HG03460 (cell line): ENCODE data around the gene GRAMD1B.
"Not testable (repeated sequence)": the region's sequence is repeated elsewhere in the genome, so short reads cannot be mapped to it uniquely, and the experiment has no call there.

Source experiments
- ATAC-seq: cut with Tn5 transposase; IDR thresholded peaks from one replicate; pipeline ENCODE4 v1.9.1; 2021; ENCODE audit not compliant: unreplicated experiment

The GRAMD1B gene

DNA sequence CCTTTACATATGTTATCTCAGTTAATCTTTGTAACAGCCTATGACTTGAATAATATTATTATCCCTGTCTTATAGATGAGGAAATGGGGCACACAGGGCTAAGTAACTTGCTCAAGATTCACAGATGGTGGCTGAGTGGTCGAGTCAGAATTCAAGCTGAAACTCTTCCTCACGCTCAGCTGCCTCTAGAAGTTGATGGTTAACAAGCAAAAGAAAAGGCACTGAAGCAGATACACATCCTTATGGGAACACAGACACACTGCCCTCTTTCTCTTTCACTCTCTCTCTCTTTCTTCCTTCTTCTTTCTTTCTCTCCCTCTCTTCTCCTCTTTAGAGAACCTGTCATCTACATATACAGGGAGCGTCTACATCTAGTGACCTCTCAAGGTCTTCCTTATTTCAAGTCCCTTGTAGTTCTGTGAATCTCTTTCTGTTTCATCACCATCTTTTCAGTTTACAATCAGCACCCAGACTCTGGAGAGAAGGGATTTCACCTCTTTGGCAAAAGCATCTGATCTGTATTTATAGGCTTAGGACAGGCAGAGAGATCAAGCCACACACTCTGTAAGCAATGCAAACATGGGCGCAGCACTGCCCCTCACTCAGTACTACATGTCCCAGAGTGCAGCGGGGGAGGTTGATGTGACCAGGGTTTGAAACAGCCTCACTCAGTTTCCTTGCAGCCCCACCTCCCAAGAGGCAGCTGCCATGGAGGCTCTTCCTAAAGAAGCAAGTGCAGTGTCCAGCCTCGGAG, 75.7 kb downstream of the GRAMD1B start:
- peak; percentile 80 for ATAC-seq

DNA sequence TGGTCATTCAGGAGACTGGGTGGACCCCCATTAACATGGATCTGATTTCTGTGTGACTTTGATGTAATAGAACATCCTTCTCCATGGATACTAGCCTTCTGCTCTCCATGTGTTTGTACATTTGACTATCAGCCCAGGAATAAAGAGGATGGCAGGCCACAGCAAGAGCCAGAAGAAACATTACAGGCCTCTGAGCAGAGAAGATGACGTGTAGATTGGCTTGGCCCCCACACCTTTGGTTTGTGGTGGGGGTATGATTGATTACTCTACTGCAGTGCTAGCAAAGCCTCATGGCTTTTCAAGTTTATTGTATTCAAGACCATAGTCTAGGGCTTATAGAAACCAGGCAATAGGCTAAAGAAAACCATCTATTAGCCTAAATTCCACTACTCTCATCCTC, 77.0 kb downstream of the GRAMD1B start:
- no peak for ATAC-seq

DNA sequence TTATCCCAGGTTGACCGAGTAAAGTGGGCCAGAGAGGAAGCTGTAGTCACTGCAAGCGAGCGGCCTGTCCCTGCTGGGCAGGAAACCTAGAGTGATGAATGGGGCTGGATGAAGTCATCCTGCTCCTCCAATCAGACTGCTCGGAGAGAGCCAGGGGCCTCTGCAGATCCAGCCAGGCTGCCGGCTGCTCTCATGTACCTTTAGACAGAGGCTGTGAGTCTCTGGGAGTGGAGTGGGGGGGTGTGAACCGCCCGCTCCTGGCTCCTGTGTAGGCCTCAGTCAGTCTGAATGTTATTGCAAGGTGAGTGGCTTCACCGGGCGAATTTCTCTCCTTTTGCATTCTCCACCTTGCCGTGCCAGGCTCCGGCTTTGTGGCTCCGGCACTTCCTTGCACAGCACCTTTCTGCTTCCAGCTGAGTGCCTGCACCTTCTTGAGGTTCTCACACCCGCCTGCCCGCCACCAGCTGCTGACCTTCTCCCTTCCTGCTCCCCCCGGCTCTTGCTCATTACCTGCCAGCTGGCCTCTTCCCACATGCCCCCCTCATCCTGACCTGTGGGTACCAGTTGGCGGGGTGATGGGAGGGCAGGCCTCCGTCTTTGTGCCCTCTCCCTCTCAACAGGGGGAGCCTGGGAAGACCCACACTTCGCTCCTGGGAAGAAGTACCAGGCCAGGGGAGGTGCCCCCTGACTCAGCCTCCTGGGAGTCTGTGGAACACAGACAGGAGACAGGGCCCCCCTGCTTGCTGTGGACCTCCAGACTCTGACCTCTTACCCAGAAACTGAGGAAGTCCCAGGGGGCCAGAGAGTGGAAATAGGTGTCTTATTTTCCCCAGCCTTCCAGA, 79.9 kb downstream of the GRAMD1B start:
- no peak for ATAC-seq

DNA sequence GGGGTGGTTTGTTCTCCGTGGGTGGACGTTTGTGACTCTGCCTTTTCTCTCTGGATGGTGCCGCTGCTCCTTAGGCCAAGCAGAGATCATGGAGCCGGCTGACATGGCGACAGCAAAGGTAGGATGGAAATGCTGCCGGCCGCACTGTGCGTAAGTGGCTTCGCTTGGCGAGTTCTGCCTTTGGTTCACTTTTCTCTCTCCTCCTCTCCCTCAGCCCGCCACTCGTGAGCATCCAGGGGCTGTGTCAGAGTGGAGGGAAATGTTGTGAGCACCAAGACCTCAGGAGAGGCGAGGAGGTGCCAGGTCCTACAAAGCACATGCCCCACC, 80.5 kb downstream of the GRAMD1B start:
- ATAC-seq = no peak

DNA sequence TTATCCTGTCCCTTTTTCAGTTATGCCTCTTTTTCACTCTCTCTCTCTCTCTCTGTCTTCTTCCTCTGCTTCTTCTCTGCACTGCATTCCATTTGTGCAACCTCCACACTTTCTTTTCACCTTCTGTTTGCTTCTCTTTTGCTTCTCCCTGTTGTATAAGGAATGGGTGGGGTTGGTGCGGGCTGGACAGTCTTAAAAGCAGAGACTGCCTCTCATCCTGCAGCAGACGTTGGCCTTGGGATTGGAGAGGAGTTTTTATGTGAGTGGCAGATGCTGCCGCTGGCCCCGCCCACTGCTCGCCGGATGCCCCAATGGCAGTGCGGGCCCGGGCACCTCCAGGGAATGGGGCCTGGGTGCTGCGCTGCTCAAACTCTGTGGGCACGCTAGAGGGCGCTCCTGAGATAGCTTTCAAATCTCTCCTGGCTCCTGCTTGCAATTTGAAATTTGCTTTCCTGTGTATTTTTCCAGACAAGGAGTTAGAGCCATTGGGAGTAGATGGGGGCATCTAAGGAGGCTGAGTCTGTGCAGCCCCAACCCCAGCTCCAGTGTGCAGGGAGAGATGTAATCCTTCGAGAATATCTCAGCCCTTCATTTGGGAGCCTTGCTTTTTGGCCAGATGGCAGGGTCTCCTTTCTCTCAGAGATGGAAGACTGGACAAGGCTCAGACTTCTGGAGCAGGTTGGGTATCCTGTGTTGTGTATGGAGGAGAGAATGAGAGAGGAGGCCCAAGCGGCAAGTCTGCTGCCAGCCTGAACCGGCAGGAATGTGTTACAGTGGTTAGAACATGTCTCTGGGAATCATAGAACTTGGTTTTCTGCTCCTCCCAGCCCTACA, 81.2 kb downstream of the GRAMD1B start:
- ATAC-seq = peak; percentile 96

DNA sequence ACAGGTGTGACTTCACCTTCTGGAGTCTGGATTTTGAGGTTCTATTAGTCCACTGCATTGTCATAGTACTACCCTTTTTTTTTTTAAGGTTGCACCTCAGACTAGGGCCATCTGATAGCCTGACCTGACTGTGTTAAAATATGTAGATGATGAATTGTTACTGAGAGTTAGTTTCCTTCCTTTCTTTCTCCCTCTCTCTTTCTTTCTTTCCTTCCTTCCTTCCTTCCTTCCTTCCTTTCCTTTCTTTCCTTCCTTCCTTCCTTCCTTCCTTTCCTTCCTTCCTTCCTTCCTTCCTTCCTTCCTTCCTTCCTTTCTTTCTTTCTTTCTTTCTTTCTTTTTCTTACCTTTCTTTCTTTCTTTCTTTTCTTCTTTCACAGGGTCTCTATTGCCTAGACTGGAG, 83.2 kb downstream of the GRAMD1B start:
- ATAC-seq = not testable (repeated sequence)

DNA sequence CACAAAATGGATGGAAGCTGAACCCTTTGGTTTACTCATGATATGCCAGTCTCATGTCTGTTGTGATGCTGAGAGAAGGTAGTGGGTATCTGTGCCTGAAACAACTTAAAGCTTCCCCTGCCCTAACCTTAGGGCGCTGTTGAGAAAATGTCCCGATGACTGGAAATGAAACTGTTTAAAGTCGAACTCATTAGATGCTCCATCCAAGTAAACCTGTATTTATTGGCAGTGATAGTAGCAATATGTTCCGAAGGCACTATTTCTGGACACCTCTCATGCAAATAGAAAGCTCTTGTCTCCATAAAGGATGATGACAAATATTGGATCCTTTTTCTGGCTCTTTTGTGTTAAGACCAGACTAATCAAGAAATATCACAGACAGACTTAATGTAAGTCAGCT, 86.2 kb downstream of the GRAMD1B start:
- ATAC-seq = no peak

DNA sequence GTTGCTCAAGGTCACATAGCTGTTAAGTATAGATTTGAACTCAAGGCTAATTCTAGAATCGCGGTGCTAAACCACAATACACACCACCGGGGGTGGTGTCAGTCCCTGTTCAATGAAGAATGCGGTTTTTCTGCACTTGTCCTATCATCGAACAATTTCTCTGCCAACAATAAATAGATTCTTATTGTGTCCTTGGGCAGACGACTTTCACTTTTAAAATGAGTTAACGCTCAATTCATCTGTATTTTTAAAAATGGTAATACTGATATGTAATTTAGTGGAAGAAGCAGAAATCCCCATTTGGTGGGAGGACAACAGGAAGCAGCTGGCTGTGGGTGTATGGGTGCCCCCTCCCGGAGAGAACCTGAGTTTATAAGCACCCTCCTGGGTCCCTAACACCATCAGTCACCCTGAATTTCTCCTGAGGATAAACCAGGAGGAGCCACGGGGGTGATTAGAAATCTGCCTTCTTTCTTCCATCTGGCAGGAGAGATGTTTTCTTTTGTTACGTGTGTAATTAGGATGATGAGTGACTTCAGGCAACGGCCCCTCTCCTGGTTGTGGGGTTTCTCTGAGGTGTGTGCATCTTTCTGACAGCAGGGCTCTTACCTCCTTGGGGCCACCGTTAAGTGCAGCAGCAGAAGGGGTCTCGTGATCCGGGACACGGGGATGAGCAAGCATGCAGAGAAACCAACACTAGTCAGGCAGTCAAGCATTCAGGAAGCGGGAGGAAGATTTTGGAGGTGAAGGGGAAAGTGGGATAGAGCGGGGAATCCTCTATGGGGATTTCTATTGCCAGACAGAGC, 87.7 kb downstream of the GRAMD1B start:
- no peak for ATAC-seq

DNA sequence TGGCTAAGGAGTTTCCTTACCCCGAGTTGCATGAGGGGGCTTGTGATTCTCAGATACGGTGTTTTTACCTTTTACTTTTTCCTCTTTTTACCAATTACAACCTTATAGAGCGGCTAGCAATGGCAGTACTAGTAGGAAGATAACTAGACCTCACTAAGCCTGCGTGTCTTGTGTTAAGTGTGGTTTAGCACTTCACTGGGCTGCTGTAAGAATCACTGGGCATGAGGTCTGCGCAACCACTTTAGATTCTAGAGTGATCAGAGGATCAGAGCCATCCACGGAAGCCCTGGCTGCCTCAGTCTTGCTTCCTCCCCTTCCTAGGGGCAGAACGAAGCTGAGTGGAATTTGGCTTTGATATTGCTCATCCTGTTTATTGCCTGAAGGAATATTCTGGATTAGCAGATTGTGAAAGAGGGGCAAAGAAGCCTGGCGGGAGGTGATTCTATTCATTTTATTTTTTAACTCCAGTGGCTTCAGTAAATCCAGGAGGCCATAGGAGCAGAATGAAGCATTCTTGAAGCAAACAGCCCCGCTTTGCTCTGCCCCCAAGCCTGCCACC, 88.5 kb downstream of the GRAMD1B start:
- ATAC-seq = no peak

DNA sequence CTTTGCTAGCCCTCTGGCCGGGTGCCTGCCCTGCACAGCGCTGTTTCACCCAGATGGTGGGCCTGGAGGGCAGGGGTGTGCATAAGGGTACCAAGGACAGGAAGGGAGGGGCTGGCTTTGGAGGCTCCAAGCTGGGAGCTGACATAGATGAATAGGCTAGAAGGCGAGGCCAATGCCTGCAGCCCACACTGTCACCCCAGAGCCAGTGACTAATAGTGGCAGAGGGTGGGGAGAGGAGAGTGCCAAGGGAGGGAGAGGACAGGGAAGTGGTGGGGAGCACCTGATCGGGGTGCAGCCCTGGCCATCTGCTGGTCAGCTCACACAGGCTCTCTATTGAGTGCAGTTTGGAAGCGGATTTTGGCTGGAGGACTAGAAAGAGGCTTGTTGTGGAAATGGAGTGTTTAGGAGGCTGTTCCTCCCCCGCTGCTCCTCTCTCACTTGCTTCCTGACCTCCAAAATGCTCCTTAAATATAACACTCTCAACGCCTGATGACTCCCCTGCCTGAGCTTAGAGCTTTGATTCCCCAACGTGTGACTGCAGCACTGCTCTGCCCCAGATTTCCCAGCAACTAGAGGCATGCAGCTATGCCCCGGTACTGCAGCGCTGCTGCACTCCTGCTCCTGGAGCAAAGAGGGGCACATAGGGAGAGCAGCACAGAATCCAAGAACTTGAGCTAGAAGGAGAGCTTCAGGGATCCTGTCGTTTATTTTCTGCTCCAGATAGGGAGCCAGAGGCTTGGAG, 89.2 kb downstream of the GRAMD1B start:
- no peak for ATAC-seq

DNA sequence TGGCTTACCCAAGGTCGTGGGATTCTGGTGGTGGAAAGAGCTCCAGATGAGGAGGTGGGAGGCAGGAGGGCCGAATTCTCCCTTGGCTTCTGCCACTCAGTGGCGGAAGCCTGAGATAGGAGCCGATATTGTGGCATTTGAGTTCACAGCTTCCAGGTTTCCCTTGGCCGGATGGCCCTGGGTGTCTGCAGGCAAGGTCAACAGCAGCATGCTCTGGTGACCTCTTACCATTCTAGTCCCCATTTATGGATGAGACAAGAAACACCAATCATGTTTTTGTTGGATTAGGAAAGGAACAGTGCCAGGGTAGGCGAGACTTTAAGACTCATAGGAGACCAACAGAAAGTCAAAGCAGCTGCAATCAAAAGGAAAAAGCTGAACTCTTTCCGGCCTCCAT, 89.7 kb downstream of the GRAMD1B start:
- no peak for ATAC-seq

DNA sequence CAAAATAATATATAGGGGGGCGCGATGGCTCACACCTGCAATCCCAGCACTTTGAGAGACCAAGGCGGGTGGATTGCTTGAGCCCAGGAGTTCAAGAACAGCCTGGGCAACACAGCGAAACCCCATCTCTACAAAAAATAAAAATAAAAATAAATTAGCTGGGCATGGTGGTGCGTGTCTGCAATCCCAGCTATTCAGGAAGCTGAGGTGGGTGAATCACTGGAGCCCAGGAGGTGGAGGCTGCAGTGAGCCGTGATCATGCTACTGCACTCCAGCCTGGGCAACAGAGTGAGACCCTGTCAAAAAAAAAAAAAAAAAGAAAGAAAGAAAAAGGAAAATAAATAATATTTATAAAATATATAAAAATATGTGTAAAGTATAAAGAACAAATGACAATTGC, 90.4 kb downstream of the GRAMD1B start:
- not testable (repeated sequence) for ATAC-seq

DNA sequence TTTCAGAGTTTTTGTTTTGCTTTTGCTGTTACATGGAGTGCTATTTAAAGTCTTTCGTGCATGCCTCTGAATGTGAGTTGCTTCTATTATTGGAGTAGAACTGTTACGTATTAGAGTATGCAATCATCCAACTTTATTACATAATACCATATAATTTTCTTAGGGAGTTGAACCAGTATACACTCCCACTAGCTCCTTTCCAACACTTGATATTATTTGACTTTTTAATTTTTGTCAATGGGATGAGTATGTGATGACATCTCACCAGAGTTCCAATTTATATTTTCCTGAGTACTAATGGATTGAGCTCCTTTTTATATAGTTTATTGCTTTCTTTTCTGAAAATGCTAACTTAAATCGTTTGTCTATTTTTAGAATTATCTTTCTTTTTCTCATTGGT, 90.9 kb downstream of the GRAMD1B start:
- no peak for ATAC-seq

DNA sequence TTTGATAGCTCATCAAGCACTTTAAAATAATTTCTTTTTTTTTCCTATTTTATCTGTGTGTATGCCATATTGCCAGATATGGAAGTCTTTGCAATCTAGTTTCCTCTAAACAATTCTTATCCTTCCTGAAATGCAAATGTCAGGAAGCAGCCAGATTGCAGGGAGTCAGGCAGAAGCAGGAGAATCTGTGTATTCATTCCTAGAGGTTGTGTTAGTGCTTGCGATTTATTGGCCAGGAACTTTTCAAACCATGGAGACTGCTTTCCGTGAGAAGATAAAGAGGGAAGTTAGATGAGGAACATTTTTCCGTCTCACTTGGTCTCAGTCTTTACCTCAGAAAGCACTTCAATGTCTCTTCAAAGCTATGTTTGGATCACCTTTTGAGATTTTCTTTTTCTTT, 91.9 kb downstream of the GRAMD1B start:
- no peak for ATAC-seq

DNA sequence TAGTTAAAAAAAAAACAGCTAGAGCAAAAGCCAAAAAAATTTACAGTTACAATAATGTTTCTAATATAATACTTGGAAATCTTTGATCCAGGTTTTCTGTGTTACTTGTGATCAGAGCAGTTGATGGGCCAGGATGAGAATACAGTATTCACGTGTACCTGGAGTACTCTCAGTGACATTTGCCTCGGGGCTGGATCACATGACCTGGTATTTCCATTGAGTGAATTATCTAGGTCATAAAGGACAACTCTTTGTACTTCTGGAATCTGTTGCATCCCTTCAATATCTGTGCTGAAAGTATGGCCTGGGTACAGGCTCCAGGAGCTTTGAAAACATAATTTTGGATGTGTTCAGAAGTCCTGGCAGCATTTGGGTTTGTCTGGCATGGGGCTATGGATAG, 93.5 kb downstream of the GRAMD1B start:
- no peak for ATAC-seq

DNA sequence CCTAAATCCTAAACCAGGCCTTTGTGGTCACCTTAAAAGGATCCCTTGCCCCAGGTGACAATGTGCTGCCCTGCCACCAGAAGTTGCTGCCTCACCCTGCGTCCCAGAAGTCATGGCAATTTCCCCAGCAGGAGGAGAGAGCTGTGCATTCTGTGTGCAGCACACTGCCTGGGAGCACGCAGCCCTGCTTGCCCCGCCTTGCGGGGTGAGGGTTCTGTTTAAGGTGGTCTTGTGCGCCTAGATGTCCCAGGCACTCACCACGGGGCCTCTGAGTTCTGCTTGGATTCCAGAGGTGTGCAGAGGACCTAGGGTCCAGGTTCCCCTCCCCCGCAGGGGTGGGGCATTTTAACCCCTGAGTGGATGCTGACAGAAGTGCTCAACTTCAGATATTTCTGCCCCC, 95.0 kb downstream of the GRAMD1B start:
- ATAC-seq = no peak

DNA sequence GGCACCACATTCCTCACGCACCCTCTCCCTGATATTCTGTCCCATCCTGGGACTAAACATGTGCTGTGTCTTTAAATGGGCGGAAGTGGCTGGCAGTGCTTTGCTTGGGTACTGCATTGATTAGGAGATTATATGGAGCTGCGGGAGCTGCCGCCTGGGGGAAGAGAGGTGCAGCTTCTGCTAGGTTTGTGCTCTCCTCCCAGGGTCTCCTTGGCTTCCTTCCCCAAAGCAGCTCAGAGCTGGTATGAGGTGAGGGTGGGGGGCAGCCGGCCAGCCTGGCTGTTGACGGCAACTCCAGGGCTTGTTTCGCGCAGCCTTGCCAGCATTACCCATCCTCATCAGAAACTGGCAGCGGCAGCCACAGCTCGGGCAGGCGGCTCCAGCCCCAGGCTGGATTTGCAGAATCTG, 95.4 kb downstream of the GRAMD1B start:
- ATAC-seq = no peak

DNA sequence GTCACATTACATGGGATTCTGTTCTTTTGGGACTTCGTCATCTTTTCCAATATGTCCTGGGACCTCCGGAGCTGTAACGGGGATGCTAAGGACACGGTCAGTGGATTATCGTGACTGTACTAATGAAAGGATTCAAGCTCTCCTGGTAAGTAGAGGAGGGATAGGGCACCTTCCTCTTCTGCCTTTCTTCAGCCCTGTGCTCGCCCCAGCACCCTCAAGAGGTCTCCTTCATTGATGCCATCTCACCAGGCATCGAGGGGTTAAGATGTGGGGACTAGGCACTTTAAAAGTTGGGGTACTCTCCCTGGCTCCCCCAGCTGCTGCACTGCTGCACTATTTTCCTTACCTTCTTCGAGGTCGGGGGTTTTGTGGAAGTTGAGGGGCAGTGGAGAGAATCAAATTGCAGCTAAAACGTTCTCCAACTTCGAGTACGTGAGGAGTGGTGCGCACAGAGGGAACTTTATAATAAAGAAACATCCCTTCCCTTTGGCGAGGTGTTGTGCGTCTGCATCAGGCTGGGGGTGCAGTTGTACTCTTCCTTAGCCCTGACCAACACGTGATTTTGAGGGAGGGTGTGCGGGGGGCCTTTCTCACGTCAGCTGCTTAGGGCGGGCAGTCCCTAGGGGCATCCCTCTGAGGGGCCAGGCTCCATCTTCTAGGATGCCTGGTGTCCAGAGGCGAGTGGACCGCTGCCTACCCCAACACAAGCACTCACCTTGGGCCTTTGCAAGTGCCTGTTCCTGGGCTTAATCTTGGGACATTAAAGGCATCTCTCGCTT, 96.1 kb downstream of the GRAMD1B start:
- ATAC-seq = no peak

DNA sequence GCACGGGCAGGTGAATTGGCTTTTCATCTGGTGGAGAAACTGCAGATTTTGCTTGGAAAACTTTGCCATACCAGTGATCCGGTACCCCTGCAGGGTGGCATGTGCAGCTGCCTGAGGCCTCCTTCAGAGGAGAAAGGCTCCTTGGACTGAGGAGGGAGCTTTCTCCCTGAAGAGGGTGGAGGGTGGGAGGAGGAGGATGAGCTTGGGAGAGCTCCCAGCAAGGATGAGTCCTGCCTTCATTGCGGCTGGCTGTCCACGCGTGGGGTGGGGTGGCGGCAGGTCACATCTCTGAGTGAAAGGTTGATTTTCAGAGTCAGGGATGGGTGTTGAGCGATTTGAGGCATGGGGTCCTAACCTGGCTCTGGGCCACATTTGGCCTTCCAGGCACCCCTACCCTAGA, 96.8 kb downstream of the GRAMD1B start:
- no peak for ATAC-seq
